CD14-positive monocyte (primary cell): ENCODE measurements around the gene KLHDC10. TPM values are rescaled to one million over a fixed set of nuclear protein-coding genes. Genes with fewer than 3 reads are reported as not detected.
A peak's percentile ranks its signal among the peaks of the same experiment; 100 is the strongest.

Experiments used
- DNase-seq, 3 donors: peaks; one replicate each; pipeline ENCODE4 v3.0.0-alpha.2; 2011 to 2022
- H2AFZ ChIP-seq: 2 replicates; pipeline ENCODE4 v1.6.0; 2012; ENCODE audit warnings: mild to moderate bottlenecking, low read depth, low read length, inconsistent platforms; ENCODE audit not compliant: insufficient read depth, poor library complexity, severe bottlenecking
- H3K27ac ChIP-seq, 2 donors: 1 replicate in 1 of 2; 2 replicates in 1 of 2; pipeline ENCODE4 v1.5.1; 2012 to 2013; ENCODE audit warnings: low read length in 2 of 2, control low read depth in 1 of 2, inconsistent platforms in 1 of 2, low read depth in 1 of 2, mild to moderate bottlenecking in 1 of 2
- H3K27me3 ChIP-seq, 2 donors: one replicate each; pipeline versions ENCODE4 v1.6.0 to v1.6.1; 2011 to 2013; ENCODE audit warnings: low read length in 2 of 2; ENCODE audit not compliant: control insufficient read depth in 2 of 2, insufficient read depth in 2 of 2
- H3K36me3 ChIP-seq, 2 donors: replicated peaks in 1 of 2; 1 replicate in 1 of 2; 2 replicates in 1 of 2; pipeline versions ENCODE4 v1.5.1 to v1.6.1; 2012 to 2013; ENCODE audit warnings: low read length in 2 of 2, control low read depth in 1 of 2, inconsistent platforms in 1 of 2, mild to moderate bottlenecking in 1 of 2; ENCODE audit not compliant: insufficient read depth in 2 of 2, control insufficient read depth in 1 of 2
- H3K4me1 ChIP-seq, 2 donors: 1 replicate in 1 of 2; 2 replicates in 1 of 2; pipeline versions ENCODE4 v1.5.1 to v1.6.1; 2012 to 2013; ENCODE audit warnings: low read length in 2 of 2, control low read depth in 1 of 2, inconsistent platforms in 1 of 2, mild to moderate bottlenecking in 1 of 2, moderate library complexity in 1 of 2; ENCODE audit not compliant: insufficient read depth in 2 of 2, control insufficient read depth in 1 of 2
- H3K4me2 ChIP-seq: replicated peaks from 2 replicates; pipeline ENCODE3; 2012; ENCODE audit warnings: low read length, moderate library complexity, mild to moderate bottlenecking; ENCODE audit not compliant: poor library complexity, severe bottlenecking; ENCODE audit errors: extremely low read depth
- H3K4me3 ChIP-seq, 3 experiments: fragments of 200-600 bp in 1 of 3; sonication (generic) in 1 of 3; replicated peaks in 1 of 3; 1 replicate in 2 of 3; 2 replicates in 1 of 3; pipeline ENCODE4 v1.5.1; 2011 to 2013; ENCODE audit warnings: low read length in 3 of 3, mild to moderate bottlenecking in 3 of 3, control low read depth in 2 of 3, low read depth in 2 of 3, inconsistent platforms in 1 of 3, moderate library complexity in 1 of 3
- H3K79me2 ChIP-seq: 2 replicates; pipeline ENCODE4 v1.6.0; 2012; ENCODE audit warnings: mild to moderate bottlenecking, control low read depth, inconsistent platforms, low read length, moderate library complexity; ENCODE audit not compliant: insufficient read depth
- H3K9ac ChIP-seq: 2 replicates; pipeline ENCODE4 v1.6.0; 2017; ENCODE audit warnings: low read length, mild to moderate bottlenecking; ENCODE audit not compliant: insufficient read depth, poor library complexity, severe bottlenecking
- H3K9me3 ChIP-seq, 2 donors: replicated peaks in 1 of 2; 1 replicate in 1 of 2; 2 replicates in 1 of 2; pipeline versions ENCODE4 v1.5.1 to v1.6.1; 2012 to 2013; ENCODE audit warnings: low read length in 2 of 2, control low read depth in 1 of 2; ENCODE audit not compliant: control insufficient read depth in 1 of 2, insufficient read depth in 1 of 2
- H4K20me1 ChIP-seq: 2 replicates; pipeline ENCODE4 v1.6.0; 2012; ENCODE audit warnings: mild to moderate bottlenecking, low read length, control low read depth, moderate library complexity; ENCODE audit not compliant: insufficient read depth
- H3K27ac Mint-ChIP-seq, 7 donors: one replicate each; pipeline ENCODE4 v1.8.0; 2020; ENCODE audit warnings: mild to moderate bottlenecking in 7 of 7, mixed read lengths in 7 of 7, moderate library complexity in 6 of 7, inconsistent platforms in 2 of 7
- H3K27me3 Mint-ChIP-seq, 3 donors: one replicate each; pipeline ENCODE4 v1.8.0; 2021 to 2022; ENCODE audit warnings: low read depth in 3 of 3, mild to moderate bottlenecking in 3 of 3, mixed read lengths in 3 of 3, moderate library complexity in 3 of 3, inconsistent platforms in 1 of 3
- H3K36me3 Mint-ChIP-seq, 2 donors: one replicate each; pipeline ENCODE4 v1.8.0; 2020; ENCODE audit warnings: mixed read lengths in 2 of 2, inconsistent platforms in 1 of 2, mild to moderate bottlenecking in 1 of 2
- H3K4me1 Mint-ChIP-seq: one replicate; pipeline ENCODE4 v1.8.0; 2020; ENCODE audit warnings: mild to moderate bottlenecking, mixed read lengths
- H3K4me3 Mint-ChIP-seq, 2 donors: one replicate each; pipeline ENCODE4 v1.8.0; 2020; ENCODE audit warnings: mild to moderate bottlenecking in 2 of 2, mixed read lengths in 2 of 2, moderate library complexity in 1 of 2
- H3K9me3 Mint-ChIP-seq, 7 donors: one replicate each; pipeline ENCODE4 v1.8.0; 2020 to 2022; ENCODE audit warnings: mixed read lengths in 7 of 7, mild to moderate bottlenecking in 6 of 7, moderate library complexity in 6 of 7, inconsistent platforms in 2 of 7
- WGBS: methylation state at CpG from one replicate; pipeline ENCODE4 v1.1.5; 2013; ENCODE audit warnings: missing lambda C conversion rate; ENCODE audit not compliant: insufficient coverage; 5-methylcytosine and 5-hydroxymethylcytosine counted together
- intact Hi-C, 2 donors: fragments of 100-400 bp; cut with micrococcal nuclease; formaldehyde crosslinking; loops; one replicate each; pipeline versions ENCODE4 v1.15.0 to v1.15.1; 2023
- polyA plus RNA-seq, 3 donors: library from polyadenylated mRNA; depleted of rRNA in 1 of 3; unstranded in 2 of 3; stranded (reverse) in 1 of 3; fragments of 300-500 nt in 2 of 3; fragments of >200 nt in 1 of 3; fragmentation: Illumina TruSeq in 2 of 3; gene quantifications; 1 replicate in 2 of 3; 2 replicates in 1 of 3; pipeline ENCODE4 v1.2.3, GENCODE V29; 2012 to 2021
- TF ChIP-seq, protein P1 (sequence below): fragments of 200-600 bp; IDR thresholded peaks from one replicate; pipeline ENCODE4 v1.8.0; 2022; ENCODE audit warnings: antibody characterized with exemption, mild to moderate bottlenecking

The KLHDC10 gene
- polyA plus RNA-seq, 3 donors = 1.1 to 13.9 (median 2.9) TPM

DNA sequence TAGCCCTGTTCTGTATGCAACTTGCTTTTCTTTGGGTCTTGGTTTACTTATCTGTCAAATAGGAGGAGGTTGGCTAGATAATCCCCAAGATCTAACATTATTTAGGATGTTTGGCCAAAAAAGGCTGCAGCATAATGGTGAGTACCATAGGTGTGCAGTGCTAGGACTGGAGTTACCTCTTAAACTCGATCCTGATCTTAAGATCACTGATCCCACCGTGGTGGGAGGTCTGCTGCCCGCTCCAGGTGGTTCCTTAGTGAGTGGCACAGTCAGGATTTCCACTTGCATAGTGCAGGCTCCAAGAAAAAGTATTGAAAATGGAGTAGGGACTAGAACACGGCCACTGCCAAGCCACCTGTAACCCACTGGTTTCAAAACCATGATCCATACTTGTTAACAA, 66.9 kb downstream of the KLHDC10 start:
- H3K4me2 ChIP-seq = no peak overlapping the region
- H3K9me3 ChIP-seq = no peaks in the 10 kb centered on the region
- no peak for DNase-seq
- no peak overlapping the region for H3K27ac ChIP-seq
- H3K4me3 ChIP-seq = no peak overlapping the region
- H3K9ac ChIP-seq = no peak overlapping the region
- no peaks in the 10 kb centered on the region for H3K79me2 ChIP-seq
- no peaks in the 10 kb centered on the region for H4K20me1 ChIP-seq
- 100% methylated on average over 3 of the region's 4 CpGs for WGBS
- H3K4me1 ChIP-seq = peaks cover 10 to 12% of the 10 kb centered on the region in 2 donors
- Mint-ChIP-seq H3K9me3 (no peaks in the 10 kb centered on the region), H3K4me3 (no peak overlapping the region), H3K4me1 (peaks cover 8% of the 10 kb centered on the region), H3K27ac (no peak overlapping the region), H3K36me3 (peaks cover 57 to 66% of the 10 kb centered on the region in 2 donors), H3K27me3 (peaks cover 0 to 4% (median 4%) of the 10 kb centered on the region in 3 donors)
- TF ChIP-seq, protein P1, sequence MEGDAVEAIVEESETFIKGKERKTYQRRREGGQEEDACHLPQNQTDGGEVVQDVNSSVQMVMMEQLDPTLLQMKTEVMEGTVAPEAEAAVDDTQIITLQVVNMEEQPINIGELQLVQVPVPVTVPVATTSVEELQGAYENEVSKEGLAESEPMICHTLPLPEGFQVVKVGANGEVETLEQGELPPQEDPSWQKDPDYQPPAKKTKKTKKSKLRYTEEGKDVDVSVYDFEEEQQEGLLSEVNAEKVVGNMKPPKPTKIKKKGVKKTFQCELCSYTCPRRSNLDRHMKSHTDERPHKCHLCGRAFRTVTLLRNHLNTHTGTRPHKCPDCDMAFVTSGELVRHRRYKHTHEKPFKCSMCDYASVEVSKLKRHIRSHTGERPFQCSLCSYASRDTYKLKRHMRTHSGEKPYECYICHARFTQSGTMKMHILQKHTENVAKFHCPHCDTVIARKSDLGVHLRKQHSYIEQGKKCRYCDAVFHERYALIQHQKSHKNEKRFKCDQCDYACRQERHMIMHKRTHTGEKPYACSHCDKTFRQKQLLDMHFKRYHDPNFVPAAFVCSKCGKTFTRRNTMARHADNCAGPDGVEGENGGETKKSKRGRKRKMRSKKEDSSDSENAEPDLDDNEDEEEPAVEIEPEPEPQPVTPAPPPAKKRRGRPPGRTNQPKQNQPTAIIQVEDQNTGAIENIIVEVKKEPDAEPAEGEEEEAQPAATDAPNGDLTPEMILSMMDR = no peak
- peaks cover 44 to 57% of the 10 kb centered on the region in 2 donors for H3K36me3 ChIP-seq
- intact Hi-C loops = no loop called here
- H2AFZ ChIP-seq = no peak overlapping the region
- no peaks in the 10 kb centered on the region for H3K27me3 ChIP-seq

DNA sequence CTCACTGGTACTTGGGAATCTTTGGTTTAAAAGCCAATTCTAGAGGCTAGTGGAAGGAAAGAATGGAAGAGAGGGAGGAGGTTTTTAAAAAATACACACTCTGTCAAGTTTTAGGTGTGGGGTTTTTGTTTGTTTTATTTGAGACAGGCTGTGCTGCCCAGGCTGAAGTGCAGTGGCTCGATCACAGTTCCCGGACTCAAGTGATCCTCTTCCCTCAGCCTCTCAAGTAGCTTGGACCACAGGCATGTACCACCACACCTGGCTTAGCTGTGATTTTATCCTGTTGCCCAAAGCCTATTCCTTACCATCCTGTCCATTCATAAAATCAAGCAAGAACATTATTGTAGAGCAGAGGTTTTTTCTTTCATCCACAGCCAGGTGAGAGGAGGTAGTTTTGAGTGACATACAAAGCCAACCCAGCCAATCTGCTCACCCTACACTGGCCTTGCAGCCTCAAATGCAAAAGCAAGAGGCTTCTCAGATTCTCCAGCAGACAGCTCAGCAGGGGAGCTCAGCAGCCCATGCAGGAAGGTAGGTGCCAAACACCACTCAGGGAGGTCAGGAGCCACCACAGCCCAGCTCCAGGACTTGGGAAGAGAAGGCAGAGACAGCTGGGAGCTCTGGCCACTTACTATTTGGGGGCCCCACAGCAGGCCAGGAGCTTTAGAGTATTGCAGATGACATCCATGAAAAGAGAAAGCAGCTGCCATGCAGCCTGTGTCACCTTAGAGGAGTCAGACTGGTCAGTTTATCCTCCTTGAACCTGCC, 69.0 kb downstream of the KLHDC10 start:
- TF ChIP-seq, protein P1 = no peak
- intact Hi-C loops = no loop called here
- 100% methylated on average over 2 of the region's 2 CpGs for WGBS
- no peak overlapping the region for H2AFZ ChIP-seq
- Mint-ChIP-seq H3K36me3 (peaks cover 43 to 50% of the 10 kb centered on the region in 2 donors), H3K4me1 (peaks cover 8% of the 10 kb centered on the region), H3K27me3 (peaks cover 0 to 6% (median 4%) of the 10 kb centered on the region in 3 donors), H3K27ac (peak overlapping the region in 1 of 7 donors; percentile 54), H3K9me3 (peaks cover 0 to 2% (median 0%) of the 10 kb centered on the region in 7 donors), H3K4me3 (no peak overlapping the region)
- H3K4me1 ChIP-seq = peaks cover 10 to 12% of the 10 kb centered on the region in 2 donors
- H3K9me3 ChIP-seq = no peaks in the 10 kb centered on the region
- H3K4me2 ChIP-seq = no peak overlapping the region
- no peaks in the 10 kb centered on the region for H4K20me1 ChIP-seq
- H3K4me3 ChIP-seq = no peak overlapping the region
- no peaks in the 10 kb centered on the region for H3K79me2 ChIP-seq
- peaks cover 27 to 36% of the 10 kb centered on the region in 2 donors for H3K36me3 ChIP-seq
- H3K27me3 ChIP-seq = no peaks in the 10 kb centered on the region
- H3K27ac ChIP-seq = no peak overlapping the region
- H3K9ac ChIP-seq = no peak overlapping the region
- DNase-seq = no peak
